ENCODE results near the gene YY1.

YY1 gene

GRCh38 chr14:100323121-100323941, 84.4 kb downstream of the YY1 start, which contains the start of gene SLC25A47:
TSS of gene SLC25A47 (plus strand) at chr14:100323339. CDS start at chr14:100323415, 76 bp downstream.
- H3K36me3 ChIP-seq (ENCODE audit: control insufficient read depth, insufficient read depth, low read length) = no peaks in the 10 kb centered on the region
- H3K9me3 ChIP-seq (ENCODE audit: control insufficient read depth, low read length) = no peaks in the 10 kb centered on the region
- H3K27me3 ChIP-seq (replicated peaks; ENCODE audit: control insufficient read depth, insufficient read depth, low read length, poor library complexity, severe bottlenecking) = no peaks in the 10 kb centered on the region
- DNase-seq = no peak
- no peaks in the 10 kb centered on the region for H3K4me1 ChIP-seq (ENCODE audit: control insufficient read depth, insufficient read depth, low read length, poor library complexity, severe bottlenecking)
- H3K4me3 ChIP-seq (ENCODE audit: insufficient read depth, low read depth, low read length, poor library complexity, severe bottlenecking) = no peak within 1 kb of the TSS
- H3K27ac ChIP-seq (ENCODE audit: insufficient read depth, low read length, poor library complexity, severe bottlenecking) = no peak within 1 kb of the TSS

- Histone ChIP-seq H3K4me1 (ENCODE audit: control insufficient read depth, insufficient read depth, low read length, poor library complexity, severe bottlenecking) (no peaks in the 10 kb centered on the region), H3K27ac (ENCODE audit: insufficient read depth, low read length, poor library complexity, severe bottlenecking) (no peak overlapping the region), H3K36me3 (ENCODE audit: control insufficient read depth, insufficient read depth, low read length) (no peaks in the 10 kb centered on the region), H3K27me3 (replicated peaks; ENCODE audit: control insufficient read depth, insufficient read depth, low read length, poor library complexity, severe bottlenecking) (no peaks in the 10 kb centered on the region), H3K4me3 (ENCODE audit: insufficient read depth, low read depth, low read length, poor library complexity, severe bottlenecking) (no peak overlapping the region), H3K9me3 (ENCODE audit: control insufficient read depth, low read length) (no peaks in the 10 kb centered on the region)
- DNase-seq = no peak
Measured at GRCh38 chr14:100323942-100324307, 85.0 kb downstream of the YY1 start.

- H3K27ac ChIP-seq (ENCODE audit: insufficient read depth, low read length, poor library complexity, severe bottlenecking) = no peak overlapping the region
- H3K4me1 ChIP-seq (ENCODE audit: control insufficient read depth, insufficient read depth, low read length, poor library complexity, severe bottlenecking) = no peaks in the 10 kb centered on the region
- H3K9me3 ChIP-seq (ENCODE audit: control insufficient read depth, low read length) = no peaks in the 10 kb centered on the region
- no peak overlapping the region for H3K4me3 ChIP-seq (ENCODE audit: insufficient read depth, low read depth, low read length, poor library complexity, severe bottlenecking)
- H3K27me3 ChIP-seq (replicated peaks; ENCODE audit: control insufficient read depth, insufficient read depth, low read length, poor library complexity, severe bottlenecking) = no peaks in the 10 kb centered on the region
- no peaks in the 10 kb centered on the region for H3K36me3 ChIP-seq (ENCODE audit: control insufficient read depth, insufficient read depth, low read length)
- DNase-seq = no peak
Measured at GRCh38 chr14:100325231-100325632, 86.3 kb downstream of the YY1 start.

GRCh38 chr14:100325958-100326357, 87.0 kb downstream of the YY1 start:
- no peaks in the 10 kb centered on the region for H3K36me3 ChIP-seq (ENCODE audit: control insufficient read depth, insufficient read depth, low read length)
- no peaks in the 10 kb centered on the region for H3K4me1 ChIP-seq (ENCODE audit: control insufficient read depth, insufficient read depth, low read length, poor library complexity, severe bottlenecking)
- DNase-seq = no peak
- H3K27me3 ChIP-seq (replicated peaks; ENCODE audit: control insufficient read depth, insufficient read depth, low read length, poor library complexity, severe bottlenecking) = no peaks in the 10 kb centered on the region
- H3K27ac ChIP-seq (ENCODE audit: insufficient read depth, low read length, poor library complexity, severe bottlenecking) = no peak overlapping the region
- no peak overlapping the region for H3K4me3 ChIP-seq (ENCODE audit: insufficient read depth, low read depth, low read length, poor library complexity, severe bottlenecking)
- H3K9me3 ChIP-seq (ENCODE audit: control insufficient read depth, low read length) = no peaks in the 10 kb centered on the region

GRCh38 chr14:100327128-100327527, 88.2 kb downstream of the YY1 start:
- Histone ChIP-seq H3K27ac (ENCODE audit: insufficient read depth, low read length, poor library complexity, severe bottlenecking) (no peak overlapping the region), H3K27me3 (replicated peaks; ENCODE audit: control insufficient read depth, insufficient read depth, low read length, poor library complexity, severe bottlenecking) (no peaks in the 10 kb centered on the region), H3K4me1 (ENCODE audit: control insufficient read depth, insufficient read depth, low read length, poor library complexity, severe bottlenecking) (no peaks in the 10 kb centered on the region), H3K4me3 (ENCODE audit: insufficient read depth, low read depth, low read length, poor library complexity, severe bottlenecking) (no peak overlapping the region), H3K9me3 (ENCODE audit: control insufficient read depth, low read length) (no peaks in the 10 kb centered on the region), H3K36me3 (ENCODE audit: control insufficient read depth, insufficient read depth, low read length) (no peaks in the 10 kb centered on the region)
- no peak for DNase-seq

- Histone ChIP-seq H3K4me1 (ENCODE audit: control insufficient read depth, insufficient read depth, low read length, poor library complexity, severe bottlenecking) (no peaks in the 10 kb centered on the region), H3K27me3 (replicated peaks; ENCODE audit: control insufficient read depth, insufficient read depth, low read length, poor library complexity, severe bottlenecking) (no peaks in the 10 kb centered on the region), H3K9me3 (ENCODE audit: control insufficient read depth, low read length) (no peaks in the 10 kb centered on the region), H3K27ac (ENCODE audit: insufficient read depth, low read length, poor library complexity, severe bottlenecking) (no peak overlapping the region), H3K36me3 (ENCODE audit: control insufficient read depth, insufficient read depth, low read length) (no peaks in the 10 kb centered on the region), H3K4me3 (ENCODE audit: insufficient read depth, low read depth, low read length, poor library complexity, severe bottlenecking) (no peak overlapping the region)
- no peak for DNase-seq
Measured at GRCh38 chr14:100328495-100329163, 89.7 kb downstream of the YY1 start.

GRCh38 chr14:100329233-100330006, 90.5 kb downstream of the YY1 start:
- no peaks in the 10 kb centered on the region for H3K36me3 ChIP-seq (ENCODE audit: control insufficient read depth, insufficient read depth, low read length)

GRCh38 chr14:100330007-100330344, 91.0 kb downstream of the YY1 start:
- no peak for DNase-seq
- Histone ChIP-seq H3K9me3 (ENCODE audit: control insufficient read depth, low read length) (no peaks in the 10 kb centered on the region), H3K4me3 (ENCODE audit: insufficient read depth, low read depth, low read length, poor library complexity, severe bottlenecking) (no peak overlapping the region), H3K27me3 (replicated peaks; ENCODE audit: control insufficient read depth, insufficient read depth, low read length, poor library complexity, severe bottlenecking) (no peaks in the 10 kb centered on the region), H3K27ac (ENCODE audit: insufficient read depth, low read length, poor library complexity, severe bottlenecking) (no peak overlapping the region), H3K36me3 (ENCODE audit: control insufficient read depth, insufficient read depth, low read length) (peaks cover 3% of the 10 kb centered on the region), H3K4me1 (ENCODE audit: control insufficient read depth, insufficient read depth, low read length, poor library complexity, severe bottlenecking) (no peaks in the 10 kb centered on the region)

More at GRCh38 chr14:100329233-100330006, 90.5 kb downstream of the YY1 start:
- H3K4me3 ChIP-seq (ENCODE audit: insufficient read depth, low read depth, low read length, poor library complexity, severe bottlenecking) = no peak overlapping the region
- no peak for DNase-seq
- H3K9me3 ChIP-seq (ENCODE audit: control insufficient read depth, low read length) = no peaks in the 10 kb centered on the region
- H3K27me3 ChIP-seq (replicated peaks; ENCODE audit: control insufficient read depth, insufficient read depth, low read length, poor library complexity, severe bottlenecking) = no peaks in the 10 kb centered on the region
- no peak overlapping the region for H3K27ac ChIP-seq (ENCODE audit: insufficient read depth, low read length, poor library complexity, severe bottlenecking)
- no peaks in the 10 kb centered on the region for H3K4me1 ChIP-seq (ENCODE audit: control insufficient read depth, insufficient read depth, low read length, poor library complexity, severe bottlenecking)

GRCh38 chr14:100330388-100330931, 91.5 kb downstream of the YY1 start:
- no peak overlapping the region for H3K4me3 ChIP-seq (ENCODE audit: insufficient read depth, low read depth, low read length, poor library complexity, severe bottlenecking)
- H3K36me3 ChIP-seq (ENCODE audit: control insufficient read depth, insufficient read depth, low read length) = peaks cover 4% of the 10 kb centered on the region
- DNase-seq = no peak
- H3K27ac ChIP-seq (ENCODE audit: insufficient read depth, low read length, poor library complexity, severe bottlenecking) = no peak overlapping the region
- no peaks in the 10 kb centered on the region for H3K9me3 ChIP-seq (ENCODE audit: control insufficient read depth, low read length)
- no peaks in the 10 kb centered on the region for H3K27me3 ChIP-seq (replicated peaks; ENCODE audit: control insufficient read depth, insufficient read depth, low read length, poor library complexity, severe bottlenecking)
- no peaks in the 10 kb centered on the region for H3K4me1 ChIP-seq (ENCODE audit: control insufficient read depth, insufficient read depth, low read length, poor library complexity, severe bottlenecking)
